MCF 10A (cell line): ENCODE results near the gene NOL7. TPM values are rescaled to one million over a fixed set of nuclear protein-coding genes. Genes with fewer than 3 reads are reported as not detected.

ENCODE experiments used
- BruUV-seq: library from RNA; stranded (reverse); fragments of 400-500 nt; replicated peaks from 2 replicates; lab custom pipeline; 2021; lab: Mats Ljungman, UMichigan
- CTCF ChIA-PET: fragments of 300-600 bp; sonication (Branson Sonifier 250); formaldehyde crosslinking; extraction: SDS; loops from one replicate; lab custom pipeline; 2021; ENCODE audit warnings: antibody characterized with exemption, inconsistent platforms; lab: Yijun Ruan, JAX
- POLR2A ChIA-PET: fragments of 300-600, 350-650 bp; sonication (Branson Sonifier 250); formaldehyde crosslinking; extraction: SDS; loops from one replicate; lab custom pipeline; 2020; ENCODE audit warnings: antibody characterized with exemption, inconsistent platforms; lab: Yijun Ruan, JAX
- DNase-seq: peaks from one replicate; pipeline ENCODE4 v3.0.0-alpha.2; 2018; ENCODE audit not compliant: unreplicated experiment
- H3K27ac Mint-ChIP-seq: one replicate; pipeline ENCODE4 v1.8.0; 2022; ENCODE audit warnings: mild to moderate bottlenecking, low read depth, mixed read lengths; ENCODE audit not compliant: unreplicated experiment
- H3K27me3 Mint-ChIP-seq: one replicate; pipeline ENCODE4 v1.8.0; 2022; ENCODE audit warnings: mixed read lengths; ENCODE audit not compliant: insufficient read depth, unreplicated experiment
- H3K36me3 Mint-ChIP-seq: one replicate; pipeline ENCODE4 v1.8.0; 2022; ENCODE audit warnings: mild to moderate bottlenecking, moderate library complexity, mixed read lengths; ENCODE audit not compliant: insufficient read depth, unreplicated experiment
- H3K4me1 Mint-ChIP-seq: one replicate; pipeline ENCODE4 v1.8.0; 2022; ENCODE audit warnings: mixed read lengths; ENCODE audit not compliant: insufficient read depth, unreplicated experiment
- H3K4me3 Mint-ChIP-seq: one replicate; pipeline ENCODE4 v1.8.0; 2022; ENCODE audit warnings: mild to moderate bottlenecking, moderate library complexity, mixed read lengths; ENCODE audit not compliant: unreplicated experiment
- H3K9me3 Mint-ChIP-seq: one replicate; pipeline ENCODE4 v1.8.0; 2022; ENCODE audit warnings: mixed read lengths; ENCODE audit not compliant: unreplicated experiment
- CTCF ChIP-seq: fragments of 200-600 bp; IDR thresholded peaks from one replicate; pipeline ENCODE4 v1.8.0; 2022; ENCODE audit warnings: antibody characterized with exemption, mild to moderate bottlenecking; ENCODE audit not compliant: unreplicated experiment
- intact Hi-C: fragments of 100-400 bp; cut with micrococcal nuclease; formaldehyde crosslinking; loops from 2 replicates; pipeline ENCODE4 v1.14.1; 2022
- total RNA-seq: library from RNA; stranded (reverse); gene quantifications from 2 replicates; pipeline ENCODE4 v1.2.3, GENCODE V29; 2022

The NOL7 gene
- total RNA-seq, 1 experiment from 2014 or later = 98.5 TPM

GRCh38 chr6:13662651-13663334 is 47.7 kb downstream of the NOL7 start:
- H3K27me3 Mint-ChIP-seq = no peaks in the 10 kb centered on the region
- intact Hi-C loops = no loop called here
- no TSS peak for BruUV-seq
- ChIA-PET CTCF (interaction anchor here (0.6 kb wide), 1 partner anchor 23 kb away, joined by 3 read pairs; no protein-coding TSS in a partner anchor), POLR2A (interaction anchor here (0.7 to 0.9 kb wide), 3 partner anchors 11 to 25 kb away, joined by 3 read pairs; no protein-coding TSS in a partner anchor)
- DNase-seq = no peak
- H3K9me3 Mint-ChIP-seq = no peaks in the 10 kb centered on the region
- H3K36me3 Mint-ChIP-seq = peaks cover 6% of the 10 kb centered on the region
- H3K4me1 Mint-ChIP-seq = peaks cover 51% of the 10 kb centered on the region
- no peak overlapping the region for H3K4me3 Mint-ChIP-seq
- no peak overlapping the region for H3K27ac Mint-ChIP-seq
- TF ChIP-seq CTCF = no peak

GRCh38 chr6:13663986-13664385 is 48.9 kb downstream of the NOL7 start:
- H3K4me1 Mint-ChIP-seq = peaks cover 60% of the 10 kb centered on the region
- peaks cover 6% of the 10 kb centered on the region for H3K36me3 Mint-ChIP-seq
- no peaks in the 10 kb centered on the region for H3K9me3 Mint-ChIP-seq
- no peak overlapping the region for H3K4me3 Mint-ChIP-seq
- DNase-seq = no peak
- no peak for TF ChIP-seq CTCF
- H3K27ac Mint-ChIP-seq = no peak overlapping the region
- H3K27me3 Mint-ChIP-seq = no peaks in the 10 kb centered on the region
- ChIA-PET POLR2A (interaction anchor here (1.3 kb wide), 2 partner anchors 45 to 47 kb away, joined by 3 to 5 read pairs; partner anchors contain the start of gene RANBP9), CTCF (interaction anchor here (1.1 kb wide), 2 partner anchors 9 to 333 kb away, joined by 3 to 4 read pairs; no protein-coding TSS in a partner anchor)
- intact Hi-C loops = no loop called here
- no TSS peak for BruUV-seq

- Mint-ChIP-seq H3K27ac (no peak overlapping the region), H3K9me3 (no peaks in the 10 kb centered on the region), H3K4me3 (no peak overlapping the region), H3K4me1 (peaks cover 60% of the 10 kb centered on the region), H3K27me3 (no peaks in the 10 kb centered on the region), H3K36me3 (peaks cover 6% of the 10 kb centered on the region)
- intact Hi-C loops = no loop called here
- no TSS peak for BruUV-seq
- no peak for TF ChIP-seq CTCF
- DNase-seq = no peak
- POLR2A ChIA-PET = interaction anchor here (1.1 to 1.3 kb wide), 3 partner anchors 9 to 46 kb away, joined by 3 to 5 read pairs (median 3); partner anchors contain the start of gene RANBP9
- CTCF ChIA-PET = interaction anchor here (1.1 kb wide), 2 partner anchors 9 to 334 kb away, joined by 3 to 4 read pairs; no protein-coding TSS in a partner anchor
These were observed 49.7 kb downstream of the NOL7 start for GRCh38 chr6:13664703-13665352.
